ENCODE data around the gene NOS1AP. TPM values are rescaled to one million over a fixed set of nuclear protein-coding genes. Genes with fewer than 3 reads are reported as not detected.

NOS1AP gene
- polyA plus RNA-seq, 4 donors: 0.89 to 2.1 (median 1.7) TPM

- Histone ChIP-seq H3K4me3 (ENCODE audit: low read depth in 1 of 3, low read length in 3 of 3) (no peak overlapping the region), H3K27me3 (ENCODE audit: control insufficient read depth in 3 of 3, insufficient read depth in 3 of 3, low read length in 3 of 3) (peaks cover 0 to 1% (median 0%) of the 10 kb centered on the region in 3 donors), H3K27ac (ENCODE audit: low read depth in 1 of 3, low read length in 2 of 3) (no peak overlapping the region), H3K36me3 (ENCODE audit: control insufficient read depth in 3 of 3, insufficient read depth in 2 of 3, low read depth in 1 of 3, low read length in 3 of 3) (no peaks in the 10 kb centered on the region), H3K4me1 (ENCODE audit: control insufficient read depth in 3 of 3, insufficient read depth in 2 of 3, low read depth in 1 of 3, low read length in 2 of 3) (peaks cover 6 to 17% (median 7%) of the 10 kb centered on the region in 3 donors), H3K9me3 (ENCODE audit: control insufficient read depth in 2 of 2, insufficient read depth in 1 of 2, low read depth in 1 of 2, low read length in 1 of 2) (no peaks in the 10 kb centered on the region)
- 77 to 80% (median 80%) methylated on average over 6 of the region's 6 CpGs for WGBS, 3 donors
- no peak for FAIRE-seq
- no peak for DNase-seq
Observed at GRCh38 chr1:162128693-162129356, 59.3 kb downstream of the NOS1AP start.

GRCh38 chr1:162130308-162130707 is 60.8 kb downstream of the NOS1AP start:
- FAIRE-seq (no peak), DNase-seq (no peak)
- no peak overlapping the region for H3K27ac ChIP-seq (ENCODE audit: low read depth in 1 of 3, low read length in 2 of 3)
- H3K4me1 ChIP-seq (ENCODE audit: control insufficient read depth in 3 of 3, insufficient read depth in 2 of 3, low read depth in 1 of 3, low read length in 2 of 3): peaks cover 6 to 27% (median 7%) of the 10 kb centered on the region in 3 donors
- no peaks in the 10 kb centered on the region for H3K36me3 ChIP-seq (ENCODE audit: control insufficient read depth in 3 of 3, insufficient read depth in 2 of 3, low read depth in 1 of 3, low read length in 3 of 3)
- H3K9me3 ChIP-seq (ENCODE audit: control insufficient read depth in 2 of 2, insufficient read depth in 1 of 2, low read depth in 1 of 2, low read length in 1 of 2): no peaks in the 10 kb centered on the region
- WGBS, 3 donors: 72 to 91% (median 86%) methylated on average over 2 of the region's 2 CpGs
- peaks cover 0 to 1% (median 0%) of the 10 kb centered on the region in 3 donors for H3K27me3 ChIP-seq (ENCODE audit: control insufficient read depth in 3 of 3, insufficient read depth in 3 of 3, low read length in 3 of 3)
- H3K4me3 ChIP-seq (ENCODE audit: low read depth in 1 of 3, low read length in 3 of 3): no peak overlapping the region

- FAIRE-seq (no peak), DNase-seq (peak; percentile 74)
- H3K27ac ChIP-seq (ENCODE audit: low read depth in 1 of 3, low read length in 2 of 3): peak overlapping the region; percentile 42 to 67 (median 60)
Observed at GRCh38 chr1:162131400-162132321, 62.2 kb downstream of the NOS1AP start.

DNA sequence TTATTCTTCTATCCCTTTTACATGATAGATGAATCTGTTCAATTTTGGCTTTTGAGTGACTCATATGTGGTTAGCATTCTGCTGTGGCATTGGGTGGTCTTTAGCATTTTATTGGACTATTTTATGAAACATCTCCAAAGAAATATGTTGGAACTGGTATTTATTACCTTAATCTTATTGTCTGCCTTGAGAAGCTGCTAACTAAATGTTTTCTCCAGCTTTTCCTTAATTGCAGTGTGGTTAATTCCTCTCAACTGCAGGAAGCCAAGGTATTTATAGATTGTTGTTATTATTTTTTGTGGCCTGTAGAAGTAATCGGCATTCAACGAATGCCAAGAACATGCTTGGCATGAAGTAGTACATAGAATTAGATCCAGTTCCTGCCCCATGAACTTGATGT is 64.1 kb downstream of the NOS1AP start:
- WGBS, 3 donors: 57 to 88% (median 80%) methylated on average over 2 of the region's 2 CpGs
- no peak overlapping the region for H3K27ac ChIP-seq (ENCODE audit: low read depth in 1 of 3, low read length in 2 of 3)
- H3K36me3 ChIP-seq (ENCODE audit: control insufficient read depth in 3 of 3, insufficient read depth in 2 of 3, low read depth in 1 of 3, low read length in 3 of 3): no peaks in the 10 kb centered on the region
- H3K4me3 ChIP-seq (ENCODE audit: low read depth in 1 of 3, low read length in 3 of 3): no peak overlapping the region
- DNase-seq: no peak
- no peak for FAIRE-seq
- H3K4me1 ChIP-seq (ENCODE audit: control insufficient read depth in 3 of 3, insufficient read depth in 2 of 3, low read depth in 1 of 3, low read length in 2 of 3): peaks cover 7 to 28% (median 9%) of the 10 kb centered on the region in 3 donors
- H3K9me3 ChIP-seq (ENCODE audit: control insufficient read depth in 2 of 2, insufficient read depth in 1 of 2, low read depth in 1 of 2, low read length in 1 of 2): no peaks in the 10 kb centered on the region
- H3K27me3 ChIP-seq (ENCODE audit: control insufficient read depth in 3 of 3, insufficient read depth in 3 of 3, low read length in 3 of 3): peaks cover 0 to 2% (median 1%) of the 10 kb centered on the region in 3 donors

More at GRCh38 chr1:162131400-162132321, 62.2 kb downstream of the NOS1AP start:
- Histone ChIP-seq H3K36me3 (ENCODE audit: control insufficient read depth in 3 of 3, insufficient read depth in 2 of 3, low read depth in 1 of 3, low read length in 3 of 3) (no peaks in the 10 kb centered on the region), H3K4me1 (ENCODE audit: control insufficient read depth in 3 of 3, insufficient read depth in 2 of 3, low read depth in 1 of 3, low read length in 2 of 3) (peaks cover 7 to 28% (median 9%) of the 10 kb centered on the region in 3 donors), H3K4me3 (ENCODE audit: low read depth in 1 of 3, low read length in 3 of 3) (no peak overlapping the region), H3K9me3 (ENCODE audit: control insufficient read depth in 2 of 2, insufficient read depth in 1 of 2, low read depth in 1 of 2, low read length in 1 of 2) (no peaks in the 10 kb centered on the region), H3K27me3 (ENCODE audit: control insufficient read depth in 3 of 3, insufficient read depth in 3 of 3, low read length in 3 of 3) (peaks cover 0 to 1% (median 0%) of the 10 kb centered on the region in 3 donors)
- 14 to 50% (median 24%) methylated on average over 4 of the region's 4 CpGs for WGBS, 3 donors

DNA sequence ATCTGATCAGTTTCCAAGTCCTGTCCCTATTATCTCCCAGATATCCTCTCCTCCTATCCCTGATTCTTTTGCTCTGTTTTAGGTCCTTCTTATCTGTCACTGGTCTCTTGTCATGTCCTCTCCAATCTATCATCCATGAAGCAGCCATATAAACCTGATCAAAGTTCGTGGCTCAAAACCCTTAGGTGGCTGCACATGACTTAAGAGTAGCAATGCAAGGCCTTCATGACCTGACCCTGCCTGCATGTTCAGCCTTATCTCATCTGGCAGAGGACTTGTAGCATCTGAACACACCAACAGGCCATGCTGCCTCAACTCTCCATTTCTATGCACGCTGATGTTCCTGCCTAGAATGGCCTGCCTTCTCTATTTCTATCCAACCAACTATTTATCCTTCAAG is 65.2 kb downstream of the NOS1AP start:
- FAIRE-seq (no peak), DNase-seq (peak; percentile 38 to 55)
- Histone ChIP-seq H3K36me3 (ENCODE audit: control insufficient read depth in 3 of 3, insufficient read depth in 2 of 3, low read depth in 1 of 3, low read length in 3 of 3) (no peaks in the 10 kb centered on the region), H3K4me3 (ENCODE audit: low read depth in 1 of 3, low read length in 3 of 3) (no peak overlapping the region), H3K27me3 (ENCODE audit: control insufficient read depth in 3 of 3, insufficient read depth in 3 of 3, low read length in 3 of 3) (peaks cover 0 to 2% (median 1%) of the 10 kb centered on the region in 3 donors), H3K4me1 (ENCODE audit: control insufficient read depth in 3 of 3, insufficient read depth in 2 of 3, low read depth in 1 of 3, low read length in 2 of 3) (peaks cover 6 to 28% (median 7%) of the 10 kb centered on the region in 3 donors), H3K9me3 (ENCODE audit: control insufficient read depth in 2 of 2, insufficient read depth in 1 of 2, low read depth in 1 of 2, low read length in 1 of 2) (no peaks in the 10 kb centered on the region), H3K27ac (ENCODE audit: low read depth in 1 of 3, low read length in 2 of 3) (peak overlapping the region in 1 of 3 donors; percentile 23)
- WGBS, 3 donors: 67 to 83% (median 72%) methylated on average over 2 of the region's 2 CpGs

GRCh38 chr1:162135271-162135775 is 65.8 kb downstream of the NOS1AP start:
- no peaks in the 10 kb centered on the region for H3K36me3 ChIP-seq (ENCODE audit: control insufficient read depth in 3 of 3, insufficient read depth in 2 of 3, low read depth in 1 of 3, low read length in 3 of 3)
- no peak overlapping the region for H3K27ac ChIP-seq (ENCODE audit: low read depth in 1 of 3, low read length in 2 of 3)
- WGBS, 3 donors: 85 to 93% (median 90%) methylated on average over 4 of the region's 4 CpGs
- no peak overlapping the region for H3K4me3 ChIP-seq (ENCODE audit: low read depth in 1 of 3, low read length in 3 of 3)
- no peaks in the 10 kb centered on the region for H3K9me3 ChIP-seq (ENCODE audit: control insufficient read depth in 2 of 2, insufficient read depth in 1 of 2, low read depth in 1 of 2, low read length in 1 of 2)
- no peak for DNase-seq
- no peak for FAIRE-seq
- peaks cover 6 to 27% (median 7%) of the 10 kb centered on the region in 3 donors for H3K4me1 ChIP-seq (ENCODE audit: control insufficient read depth in 3 of 3, insufficient read depth in 2 of 3, low read depth in 1 of 3, low read length in 2 of 3)
- H3K27me3 ChIP-seq (ENCODE audit: control insufficient read depth in 3 of 3, insufficient read depth in 3 of 3, low read length in 3 of 3): peaks cover 0 to 2% (median 1%) of the 10 kb centered on the region in 3 donors

DNA sequence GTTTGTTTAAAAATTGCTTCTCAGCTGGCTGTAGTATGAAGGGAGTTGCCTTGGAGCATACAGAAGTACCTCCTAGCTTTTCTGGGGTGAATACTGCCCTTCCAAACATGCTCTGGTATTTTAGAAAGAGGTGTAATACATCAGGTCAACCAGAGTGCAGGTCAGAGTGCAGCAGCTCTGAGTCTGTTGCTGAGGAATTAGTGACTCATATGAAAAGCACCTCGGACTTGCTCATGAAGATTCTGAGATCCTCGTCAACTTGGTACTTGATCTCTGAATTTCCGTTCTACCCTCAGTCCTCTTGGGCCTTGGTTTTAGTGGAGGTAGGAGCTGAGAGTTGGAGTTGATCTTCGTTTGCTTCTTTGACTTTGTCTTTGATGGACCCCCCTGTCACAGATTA is 67.3 kb downstream of the NOS1AP start:
- WGBS, 3 donors: 36 to 66% (median 38%) methylated on average over 4 of the region's 4 CpGs
- H3K4me1 ChIP-seq (ENCODE audit: control insufficient read depth in 3 of 3, insufficient read depth in 2 of 3, low read depth in 1 of 3, low read length in 2 of 3): peaks cover 4 to 23% (median 6%) of the 10 kb centered on the region in 3 donors
- peaks cover 0 to 2% (median 0%) of the 10 kb centered on the region in 3 donors for H3K27me3 ChIP-seq (ENCODE audit: control insufficient read depth in 3 of 3, insufficient read depth in 3 of 3, low read length in 3 of 3)
- peak; percentile 30 to 62 for DNase-seq
- H3K4me3 ChIP-seq (ENCODE audit: low read depth in 1 of 3, low read length in 3 of 3): no peak overlapping the region
- no peak overlapping the region for H3K27ac ChIP-seq (ENCODE audit: low read depth in 1 of 3, low read length in 2 of 3)
- no peaks in the 10 kb centered on the region for H3K36me3 ChIP-seq (ENCODE audit: control insufficient read depth in 3 of 3, insufficient read depth in 2 of 3, low read depth in 1 of 3, low read length in 3 of 3)
- no peaks in the 10 kb centered on the region for H3K9me3 ChIP-seq (ENCODE audit: control insufficient read depth in 2 of 2, insufficient read depth in 1 of 2, low read depth in 1 of 2, low read length in 1 of 2)
- FAIRE-seq: no peak
